ENCODE results near the gene FRMPD2.

DNA sequence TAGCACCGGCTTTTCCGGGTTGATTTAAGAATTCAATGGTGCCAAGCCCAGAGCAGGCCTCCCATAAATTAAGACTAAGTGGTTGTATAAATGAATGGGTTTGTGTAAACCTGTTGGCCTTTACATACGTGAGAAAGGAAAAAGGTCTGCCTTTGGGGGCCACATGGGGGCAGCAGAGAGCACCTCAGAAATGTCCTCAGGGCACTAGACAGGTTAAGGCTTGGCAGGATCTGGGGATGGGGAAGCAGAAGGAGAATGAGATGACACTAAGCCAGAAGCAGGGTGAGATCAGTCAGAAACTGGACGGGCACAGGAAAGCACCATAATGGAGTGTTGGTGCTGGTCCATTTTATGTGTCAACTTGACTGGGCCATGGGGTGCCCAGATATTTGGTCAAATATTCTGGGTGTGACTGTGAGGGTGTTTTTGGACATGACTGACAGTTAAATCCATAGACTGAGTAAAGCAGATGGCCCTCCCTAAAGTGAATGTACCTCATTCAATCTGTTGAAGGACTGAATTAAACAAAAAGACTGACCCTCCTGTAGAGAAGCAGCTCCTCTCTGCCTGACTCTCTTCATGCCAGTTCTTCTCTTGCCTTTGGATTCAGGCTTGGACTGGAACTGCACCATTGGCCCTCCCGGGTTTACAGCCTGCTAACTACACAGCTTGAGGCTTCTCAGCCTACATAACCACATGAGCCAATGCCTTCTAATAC is 58.9 kb downstream of the FRMPD2 start:
- TF ChIP-seq, protein P1, sequence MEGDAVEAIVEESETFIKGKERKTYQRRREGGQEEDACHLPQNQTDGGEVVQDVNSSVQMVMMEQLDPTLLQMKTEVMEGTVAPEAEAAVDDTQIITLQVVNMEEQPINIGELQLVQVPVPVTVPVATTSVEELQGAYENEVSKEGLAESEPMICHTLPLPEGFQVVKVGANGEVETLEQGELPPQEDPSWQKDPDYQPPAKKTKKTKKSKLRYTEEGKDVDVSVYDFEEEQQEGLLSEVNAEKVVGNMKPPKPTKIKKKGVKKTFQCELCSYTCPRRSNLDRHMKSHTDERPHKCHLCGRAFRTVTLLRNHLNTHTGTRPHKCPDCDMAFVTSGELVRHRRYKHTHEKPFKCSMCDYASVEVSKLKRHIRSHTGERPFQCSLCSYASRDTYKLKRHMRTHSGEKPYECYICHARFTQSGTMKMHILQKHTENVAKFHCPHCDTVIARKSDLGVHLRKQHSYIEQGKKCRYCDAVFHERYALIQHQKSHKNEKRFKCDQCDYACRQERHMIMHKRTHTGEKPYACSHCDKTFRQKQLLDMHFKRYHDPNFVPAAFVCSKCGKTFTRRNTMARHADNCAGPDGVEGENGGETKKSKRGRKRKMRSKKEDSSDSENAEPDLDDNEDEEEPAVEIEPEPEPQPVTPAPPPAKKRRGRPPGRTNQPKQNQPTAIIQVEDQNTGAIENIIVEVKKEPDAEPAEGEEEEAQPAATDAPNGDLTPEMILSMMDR (IDR thresholded peaks at IDR 0.05; ENCODE audit: poor library complexity, severe bottlenecking) = peak; percentile 52
- TF ChIP-seq EZH2 (IDR thresholded peaks at IDR 0.05; ENCODE audit: borderline replicate concordance, insufficient read depth, low read length, poor library complexity, severe bottlenecking) (no peak), EP300 (conservative IDR thresholded peaks at IDR 0.05; ENCODE audit: poor library complexity, severe bottlenecking) (no peak), POLR2AphosphoS5 (IDR thresholded peaks at IDR 0.05) (no peak)
